ENCODE measurements around the gene SEMA3C. TPM values are rescaled to one million over a fixed set of nuclear protein-coding genes. Genes with fewer than 3 reads are reported as not detected.

Gene SEMA3C
- total RNA-seq, 1 donor from 2014 or later = 143 TPM

- intact Hi-C loops (cut with DNase I) = no loop called here
- DNase-seq (ENCODE audit: low spot score) = no peak
- no peak for ATAC-seq
These were observed 83.6 kb downstream of the SEMA3C start for GRCh38 chr7:80835251-80835650.

DNA sequence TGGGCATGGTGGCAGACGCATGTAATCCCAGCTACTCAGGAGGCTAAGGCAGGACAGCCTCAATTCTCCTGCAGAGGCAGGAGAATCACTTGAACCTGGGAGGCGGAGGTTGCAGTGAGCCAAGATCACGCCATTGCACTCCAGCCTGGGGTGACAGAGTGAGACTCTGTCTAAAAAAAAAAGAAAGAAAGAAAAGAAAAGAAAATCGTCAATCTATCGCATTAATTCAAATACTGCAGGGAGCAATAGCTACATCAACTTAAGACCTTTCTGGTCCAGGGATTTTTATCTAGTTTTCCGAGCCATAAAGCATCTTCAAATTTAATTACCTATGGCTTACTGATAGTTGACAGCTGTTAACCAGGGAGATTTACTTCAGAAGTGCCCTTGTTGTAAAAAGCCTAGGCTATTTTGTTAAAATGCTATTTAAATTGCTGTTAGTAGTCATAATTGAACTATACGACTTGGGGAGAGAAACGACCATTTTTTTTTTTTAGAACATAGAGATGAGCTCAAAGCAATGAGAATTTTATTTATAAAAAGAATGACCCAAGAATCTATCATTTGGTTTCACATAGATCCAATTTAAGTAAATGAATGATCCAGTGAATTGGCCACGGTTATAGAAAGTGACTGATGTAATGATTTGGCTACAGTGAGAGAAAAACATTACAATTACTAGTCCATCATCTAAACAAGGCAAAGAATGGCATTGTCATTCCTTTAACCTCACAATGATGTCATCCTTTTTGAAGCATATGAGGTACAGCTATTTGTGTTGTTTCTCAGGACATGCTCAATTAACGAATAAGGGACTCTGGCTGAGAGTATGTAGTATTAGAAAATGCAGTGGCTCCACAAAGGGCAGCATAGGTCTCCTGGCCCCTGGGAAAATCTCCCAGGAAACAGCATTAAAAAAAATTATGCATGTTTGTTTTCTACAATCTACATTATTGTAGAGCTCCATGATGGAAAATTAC is 85.3 kb downstream of the SEMA3C start:
- intact Hi-C loops (cut with DNase I) = loop anchor here (1.0 kb wide), 1 partner anchor 31 kb away; no protein-coding TSS in a partner anchor
- DNase-seq (ENCODE audit: low spot score) (no peak), ATAC-seq (no peak)

DNA sequence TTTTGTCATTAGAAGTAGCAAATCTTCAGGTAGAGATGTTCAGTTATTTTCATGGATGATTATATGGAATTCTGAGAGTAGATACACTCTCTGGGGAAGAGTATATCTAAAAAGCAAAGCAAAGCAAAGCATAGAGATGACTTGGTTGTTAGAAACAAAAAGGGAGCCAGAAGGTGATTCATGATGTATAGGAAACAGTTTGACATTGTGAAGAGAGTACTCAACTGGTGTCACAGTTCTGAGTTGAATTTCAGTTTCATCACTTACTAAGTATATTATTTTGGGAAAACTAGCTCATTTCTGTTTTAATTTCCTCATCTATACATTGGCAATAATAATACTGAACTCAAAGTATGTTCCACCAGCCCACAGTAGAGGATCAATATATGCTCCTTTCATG is 86.8 kb downstream of the SEMA3C start:
- DNase-seq (ENCODE audit: low spot score) (no peak), ATAC-seq (no peak)
- intact Hi-C loops (cut with DNase I) = no loop called here

DNA sequence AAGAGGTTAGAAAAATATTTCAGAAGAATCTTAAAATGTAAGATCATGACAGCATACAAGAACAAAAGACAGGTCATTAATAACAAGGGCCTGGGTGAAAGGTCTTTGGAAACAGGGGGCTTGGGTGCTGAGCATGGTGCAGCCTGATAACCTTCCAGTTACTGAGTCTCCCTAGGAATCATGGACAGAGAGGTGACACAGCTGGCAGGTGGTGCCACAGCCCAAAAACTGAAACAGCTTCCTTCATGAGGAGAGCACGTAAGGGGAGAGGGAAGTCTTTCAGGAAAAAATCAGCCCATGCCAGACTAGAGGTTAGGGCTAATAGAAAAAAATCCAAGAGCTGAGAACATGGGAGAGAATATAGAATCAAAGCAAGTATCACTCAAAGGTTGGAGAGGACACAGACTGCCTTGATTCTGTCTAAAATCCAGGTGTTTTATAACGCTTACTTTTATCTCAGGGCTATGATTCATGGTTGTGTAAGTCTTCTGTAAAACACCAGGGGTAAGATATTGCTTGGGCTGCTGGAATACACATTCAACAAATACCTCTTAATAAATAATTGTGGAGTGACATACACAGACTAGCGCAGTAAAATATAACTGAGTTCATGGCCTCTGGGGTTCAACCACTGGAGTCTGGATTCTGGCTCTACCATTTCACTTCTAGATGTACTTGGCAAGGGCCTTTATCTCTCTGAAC is 88.1 kb downstream of the SEMA3C start:
- DNase-seq (ENCODE audit: low spot score) (no peak), ATAC-seq (no peak)
- intact Hi-C loops (cut with DNase I) = no loop called here

- intact Hi-C loops (cut with DNase I) = no loop called here
- DNase-seq (ENCODE audit: low spot score) (no peak), ATAC-seq (no peak)
These were observed 88.8 kb downstream of the SEMA3C start for GRCh38 chr7:80830010-80830409.

DNA sequence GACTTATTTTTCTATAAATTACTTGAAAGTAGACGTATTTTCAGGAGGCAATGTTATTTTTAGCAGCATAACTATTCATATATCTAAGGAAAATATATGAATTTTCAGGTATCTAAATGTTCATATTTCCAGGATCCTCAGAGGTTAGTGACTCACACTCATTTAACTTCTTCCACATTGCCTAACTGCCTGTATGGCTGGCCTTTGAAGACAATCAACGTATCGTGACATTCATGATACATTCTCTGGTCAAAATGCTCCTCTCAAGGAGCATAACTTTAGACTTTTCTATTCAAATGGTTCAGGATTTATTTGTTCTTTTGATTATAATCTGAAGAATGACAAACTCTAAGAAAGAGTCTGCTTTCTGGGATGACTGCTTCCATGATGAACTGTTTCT is 89.3 kb downstream of the SEMA3C start:
- intact Hi-C loops (cut with DNase I) = no loop called here
- no peak for DNase-seq (ENCODE audit: low spot score)
- ATAC-seq = no peak

GRCh38 chr7:80827239-80827633 is 91.6 kb downstream of the SEMA3C start:
- no peak for DNase-seq (ENCODE audit: low spot score)
- ATAC-seq = peak; percentile 64
- intact Hi-C loops (cut with DNase I) = no loop called here

GRCh38 chr7:80826520-80827238 is 92.2 kb downstream of the SEMA3C start:
- ATAC-seq = no peak
- no peak for DNase-seq (ENCODE audit: low spot score)
- intact Hi-C loops (cut with DNase I) = no loop called here

- intact Hi-C loops (cut with DNase I) = no loop called here
- no peak for ATAC-seq
- no peak for DNase-seq (ENCODE audit: low spot score)
These were observed 93.4 kb downstream of the SEMA3C start for GRCh38 chr7:80825499-80825898.

DNA sequence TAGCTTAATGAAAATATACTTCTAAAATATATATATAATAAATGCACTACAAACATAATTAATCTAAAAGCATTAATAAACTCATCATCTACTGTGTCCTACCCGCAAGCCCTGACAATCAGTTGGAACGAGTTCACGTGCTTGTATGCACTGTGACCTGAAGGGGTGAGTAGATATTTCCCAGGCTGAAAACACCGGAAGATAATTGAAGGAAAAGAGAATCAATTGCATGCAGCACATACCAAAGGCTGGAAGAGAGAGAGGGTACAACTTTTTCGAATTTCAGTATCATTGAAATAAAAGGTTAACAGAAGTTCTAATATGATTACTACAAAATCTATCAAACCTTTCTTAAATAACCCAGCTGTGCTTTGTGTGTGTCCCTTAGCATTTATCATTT is 94.6 kb downstream of the SEMA3C start:
- intact Hi-C loops (cut with DNase I) = no loop called here
- DNase-seq (ENCODE audit: low spot score) (no peak), ATAC-seq (no peak)

- ATAC-seq = no peak
- DNase-seq (ENCODE audit: low spot score) = no peak
- intact Hi-C loops (cut with DNase I) = no loop called here
These were observed 95.8 kb downstream of the SEMA3C start for GRCh38 chr7:80823057-80823456.

DNA sequence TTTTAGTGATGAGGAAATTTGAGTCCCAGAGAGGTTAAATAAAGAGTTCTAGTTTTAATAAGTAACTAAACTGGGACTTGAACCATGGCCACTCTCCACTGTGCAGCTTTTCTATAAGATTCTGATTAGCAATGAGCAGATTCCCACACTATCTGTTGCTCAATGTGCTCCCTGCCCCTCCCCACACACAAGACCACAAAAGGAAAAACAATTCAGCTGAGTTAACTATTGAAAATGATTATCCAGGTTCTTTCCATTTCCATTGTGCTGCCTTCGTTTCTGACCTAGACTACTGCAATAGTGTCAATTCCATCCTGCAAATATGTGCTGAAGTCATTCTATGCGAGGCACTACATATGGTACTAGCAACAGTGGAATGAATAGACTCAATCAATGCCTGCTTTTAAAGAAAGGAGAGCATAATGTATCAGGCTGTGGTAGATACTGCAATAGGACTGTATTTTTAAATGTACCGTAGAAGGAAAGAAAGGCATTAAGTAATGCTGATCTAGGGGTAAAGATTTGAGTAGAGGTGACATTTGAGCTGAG is 97.0 kb downstream of the SEMA3C start:
- no peak for ATAC-seq
- DNase-seq (ENCODE audit: low spot score) = no peak
- intact Hi-C loops (cut with DNase I) = no loop called here

- DNase-seq (ENCODE audit: low spot score) = no peak
- intact Hi-C loops (cut with DNase I) = no loop called here
These were observed 99.3 kb downstream of the SEMA3C start for GRCh38 chr7:80819503-80819902.

DNA sequence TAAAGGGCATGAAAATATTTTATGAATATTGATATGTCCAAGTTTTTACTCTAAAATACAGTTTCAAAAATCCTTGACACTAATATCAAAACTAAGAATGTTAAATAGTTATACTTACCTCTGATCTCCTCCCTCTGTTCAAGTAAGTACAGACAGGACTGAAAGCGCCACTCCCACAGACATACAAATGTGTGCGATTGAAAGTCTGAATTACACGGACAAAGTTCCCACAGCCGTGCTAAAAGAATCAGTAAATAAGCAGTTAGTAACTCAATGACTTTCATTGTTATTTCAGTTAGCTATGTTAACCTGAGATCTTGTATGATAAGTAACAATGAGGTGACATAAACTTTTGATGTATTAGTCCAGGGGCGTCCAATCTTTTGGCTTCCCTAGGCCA is 100.7 kb downstream of the SEMA3C start:
- intact Hi-C loops (cut with DNase I) = no loop called here
- DNase-seq (ENCODE audit: low spot score) (no peak), ATAC-seq (no peak)

More at GRCh38 chr7:80819503-80819902, 99.3 kb downstream of the SEMA3C start:
- no peak for ATAC-seq

DNA sequence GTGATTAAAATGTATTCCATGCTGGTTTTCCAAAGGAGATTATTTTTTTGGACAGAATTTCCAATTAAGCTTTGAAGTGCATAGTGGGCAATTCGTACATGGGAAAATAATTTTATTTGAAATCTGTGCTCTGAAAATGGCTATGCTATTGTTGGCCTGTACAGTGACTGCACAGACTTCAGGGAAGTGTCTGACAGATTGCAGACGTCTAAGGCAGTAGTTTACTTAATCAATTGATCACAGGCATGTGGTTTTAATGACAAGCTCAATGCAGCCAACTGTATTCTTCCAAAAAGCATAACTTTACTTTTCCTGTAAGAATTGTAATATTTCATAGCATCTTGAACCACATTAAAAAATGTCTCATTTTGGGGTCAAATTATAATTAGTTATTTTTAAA is 102.0 kb downstream of the SEMA3C start:
- DNase-seq (ENCODE audit: low spot score) = no peak
- intact Hi-C loops (cut with DNase I) = no loop called here
- no peak for ATAC-seq

DNA sequence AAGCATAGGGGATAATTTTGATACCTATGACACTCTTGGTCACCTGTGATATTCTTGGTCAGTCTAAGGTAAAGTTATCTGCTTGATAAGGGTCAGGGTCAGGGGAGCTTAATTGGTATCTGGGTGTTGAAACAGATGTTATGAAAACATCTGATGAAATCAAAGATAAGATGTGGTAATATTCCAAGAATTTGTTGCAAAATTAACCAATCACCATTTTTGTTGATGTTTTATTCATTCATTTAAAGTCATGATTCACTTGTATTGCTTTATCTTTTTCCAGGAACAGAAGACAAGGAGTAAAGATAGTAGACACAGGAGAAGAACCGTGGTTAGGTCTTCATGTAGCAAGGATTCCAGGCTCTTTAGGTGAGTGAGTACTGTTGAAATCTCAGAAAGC is 103.1 kb downstream of the SEMA3C start:
- DNase-seq (ENCODE audit: low spot score) (no peak), ATAC-seq (peak; percentile 68)
- intact Hi-C loops (cut with DNase I) = no loop called here

- DNase-seq (ENCODE audit: low spot score) (no peak), ATAC-seq (no peak)
- intact Hi-C loops (cut with DNase I) = no loop called here
These were observed 109.3 kb downstream of the SEMA3C start for GRCh38 chr7:80809545-80809944.

- ATAC-seq = no peak
- intact Hi-C loops (cut with DNase I) = no loop called here
These were observed 111.5 kb downstream of the SEMA3C start for GRCh38 chr7:80807166-80807900.

GRCh38 chr7:80806663-80807062 is 112.2 kb downstream of the SEMA3C start:
- DNase-seq (ENCODE audit: low spot score) = no peak
- peak; percentile 71 for ATAC-seq
- intact Hi-C loops (cut with DNase I) = no loop called here

More at GRCh38 chr7:80807166-80807900, 111.5 kb downstream of the SEMA3C start:
- DNase-seq (ENCODE audit: low spot score) = no peak
